GM10266 (cell line): ENCODE data around the gene ENGASE.

Source experiments
- DNase-seq: peaks from one replicate; pipeline ENCODE4 v3.0.0; 2012; ENCODE audit errors: extremely low spot score
- CTCF ChIP-seq: IDR thresholded peaks from 2 replicates; pipeline ENCODE4 v1.5.1; 2012; ENCODE audit warnings: mild to moderate bottlenecking, low read depth; ENCODE audit not compliant: control insufficient read depth, insufficient read depth; ENCODE audit errors: missing control alignments

ENGASE gene

GRCh38 chr17:79041041-79041570 is 33.5 kb upstream of the ENGASE start:
- no peak for TF ChIP-seq CTCF
- no peak for DNase-seq

GRCh38 chr17:79041723-79042420 is 32.8 kb upstream of the ENGASE start:
- no peak for TF ChIP-seq CTCF
- DNase-seq: no peak

- peak; percentile 76 for DNase-seq
- TF ChIP-seq CTCF: peak; percentile 86
These were observed 32.0 kb upstream of the ENGASE start for GRCh38 chr17:79042421-79043190.

GRCh38 chr17:79043191-79043930 is 31.3 kb upstream of the ENGASE start:
- TF ChIP-seq CTCF: no peak
- no peak for DNase-seq

GRCh38 chr17:79043931-79044320 is 30.7 kb upstream of the ENGASE start:
- DNase-seq: no peak
- TF ChIP-seq CTCF: no peak

- DNase-seq: no peak
- TF ChIP-seq CTCF: no peak
These were observed 30.2 kb upstream of the ENGASE start for GRCh38 chr17:79044462-79044861.
